Body of pancreas (tissue), 4 donors: ENCODE measurements around the gene DELE1.

ENCODE experiments used
- CTCF ChIP-seq, 7 experiments: fragments of 450-650 bp in 4 of 7; fragments of 200-600 bp in 3 of 7; sonication (generic) in 3 of 7; IDR thresholded peaks; one replicate each; pipeline ENCODE4 v1.5.1; 2016 to 2019; ENCODE audit warnings: antibody characterized with exemption in 7 of 7
- POLR2A ChIP-seq, 3 donors: fragments of 450-650 bp; IDR thresholded peaks; one replicate each; pipeline ENCODE4 v1.6.1; 2016; ENCODE audit warnings: antibody characterized with exemption in 3 of 3, mild to moderate bottlenecking in 2 of 3

GRCh38 chr5:141969783-141970771, 46.4 kb downstream of the DELE1 start:
- TF ChIP-seq CTCF (IDR thresholded peaks at IDR 0.05) (no peak), POLR2A (IDR thresholded peaks at IDR 0.05) (no peak)
